ENCODE results near the gene OXNAD1.

DNA sequence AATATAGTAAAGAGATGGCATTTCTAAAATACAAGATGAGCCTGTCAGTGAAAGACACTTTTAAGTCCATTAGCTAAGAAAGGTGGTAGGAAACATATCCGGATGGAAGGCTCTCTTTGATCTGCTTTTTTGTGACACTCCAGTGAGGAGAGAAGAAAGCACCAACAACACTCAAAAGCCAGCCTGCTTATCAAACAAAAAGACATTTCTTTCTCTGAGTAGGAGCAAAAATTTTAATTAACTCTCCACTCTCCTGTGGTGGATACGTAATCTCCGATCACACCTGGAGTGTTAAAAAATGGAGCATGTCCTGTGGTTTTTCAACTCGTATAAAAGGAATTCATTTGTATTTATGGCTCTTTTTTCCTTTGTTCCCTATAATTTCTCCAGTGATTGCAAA lies 65.3 kb downstream of the OXNAD1 start:
- TF ChIP-seq CHD2 (IDR thresholded peaks at IDR 0.05; ENCODE audit: borderline replicate concordance, low read depth, low read length) (no peak), RAD51 (IDR thresholded peaks at IDR 0.05) (no peak), TARDBP (IDR thresholded peaks at IDR 0.05; ENCODE audit: borderline replicate concordance) (no peak)
- TF ChIP-seq, protein P1, sequence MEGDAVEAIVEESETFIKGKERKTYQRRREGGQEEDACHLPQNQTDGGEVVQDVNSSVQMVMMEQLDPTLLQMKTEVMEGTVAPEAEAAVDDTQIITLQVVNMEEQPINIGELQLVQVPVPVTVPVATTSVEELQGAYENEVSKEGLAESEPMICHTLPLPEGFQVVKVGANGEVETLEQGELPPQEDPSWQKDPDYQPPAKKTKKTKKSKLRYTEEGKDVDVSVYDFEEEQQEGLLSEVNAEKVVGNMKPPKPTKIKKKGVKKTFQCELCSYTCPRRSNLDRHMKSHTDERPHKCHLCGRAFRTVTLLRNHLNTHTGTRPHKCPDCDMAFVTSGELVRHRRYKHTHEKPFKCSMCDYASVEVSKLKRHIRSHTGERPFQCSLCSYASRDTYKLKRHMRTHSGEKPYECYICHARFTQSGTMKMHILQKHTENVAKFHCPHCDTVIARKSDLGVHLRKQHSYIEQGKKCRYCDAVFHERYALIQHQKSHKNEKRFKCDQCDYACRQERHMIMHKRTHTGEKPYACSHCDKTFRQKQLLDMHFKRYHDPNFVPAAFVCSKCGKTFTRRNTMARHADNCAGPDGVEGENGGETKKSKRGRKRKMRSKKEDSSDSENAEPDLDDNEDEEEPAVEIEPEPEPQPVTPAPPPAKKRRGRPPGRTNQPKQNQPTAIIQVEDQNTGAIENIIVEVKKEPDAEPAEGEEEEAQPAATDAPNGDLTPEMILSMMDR (IDR thresholded peaks at IDR 0.05 in 2 of 3, conservative IDR thresholded peaks at IDR 0.05 in 1 of 3; ENCODE audit: control insufficient read depth in 2 of 3, extremely low read depth in 1 of 3, insufficient read depth in 1 of 3, low read depth in 3 of 3, low read length in 3 of 3) = no peak
- TF ChIP-seq, protein P2, sequence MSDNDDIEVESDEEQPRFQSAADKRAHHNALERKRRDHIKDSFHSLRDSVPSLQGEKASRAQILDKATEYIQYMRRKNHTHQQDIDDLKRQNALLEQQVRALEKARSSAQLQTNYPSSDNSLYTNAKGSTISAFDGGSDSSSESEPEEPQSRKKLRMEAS (IDR thresholded peaks at IDR 0.05; ENCODE audit: low read depth, low read length) = no peak
